AG09319 (cell line): ENCODE results near the gene TFAP2B.

Experiments
- DNase-seq: peaks from one replicate; pipeline ENCODE4 v3.0.0-alpha.2; 2010; ENCODE audit warnings: low read depth; ENCODE audit errors: extremely low read depth
- CTCF ChIP-seq: IDR thresholded peaks from 2 replicates; pipeline ENCODE4 v1.5.1; 2011; ENCODE audit warnings: low read depth, mild to moderate bottlenecking, inconsistent platforms, low read length, moderate library complexity

Gene TFAP2B

GRCh38 chr6:50818673-50819072, at the start of gene TFAP2B:
TSS of gene TFAP2B (plus strand) at chr6:50818871. CDS start at chr6:50818892, 21 bp downstream.
- no peak for TF ChIP-seq CTCF
- no peak for DNase-seq

- TF ChIP-seq CTCF: no peak
- DNase-seq: no peak
Observed at GRCh38 chr6:50778696-50779095, 40.0 kb upstream of the TFAP2B start.

- no peak for TF ChIP-seq CTCF
Observed at GRCh38 chr6:50780382-50780781, 38.3 kb upstream of the TFAP2B start.

GRCh38 chr6:50785921-50786320, 32.8 kb upstream of the TFAP2B start:
- DNase-seq: no peak
- no peak for TF ChIP-seq CTCF

More at GRCh38 chr6:50780382-50780781, 38.3 kb upstream of the TFAP2B start:
- no peak for DNase-seq

GRCh38 chr6:50791900-50792508, 26.7 kb upstream of the TFAP2B start:
- peak; percentile 69 for TF ChIP-seq CTCF
- DNase-seq: no peak

- no peak for DNase-seq
- no peak for TF ChIP-seq CTCF
Observed at GRCh38 chr6:50792771-50793170, 25.9 kb upstream of the TFAP2B start.

- no peak for TF ChIP-seq CTCF
- DNase-seq: no peak
Observed at GRCh38 chr6:50795574-50795973, 23.1 kb upstream of the TFAP2B start.
